Stomach (tissue), 9 donors: Measurements from ENCODE around the gene PTPRD. TPM values are rescaled to one million over a fixed set of nuclear protein-coding genes. Genes with fewer than 3 reads are reported as not detected.

Experiments used
- DNase-seq, 2 donors: peaks; one replicate each; pipeline versions ENCODE4 v3.0.0 to v3.0.0-alpha.2; 2013 to 2019
- H3K27ac ChIP-seq, 5 donors: fragments of 200-600 bp in 4 of 5; sonication (generic) in 4 of 5; one replicate each; pipeline ENCODE4 v1.5.1; 2013 to 2019; ENCODE audit warnings: mild to moderate bottlenecking in 1 of 5, moderate library complexity in 1 of 5
- H3K27me3 ChIP-seq, 3 donors: fragments of 200-600 bp; sonication (generic); one replicate each; pipeline ENCODE4 v1.5.1; 2017 to 2019; ENCODE audit warnings: mixed run types in 1 of 3
- H3K36me3 ChIP-seq, 4 donors: fragments of 200-600 bp; sonication (generic); 1 replicate in 3 of 4; 2 replicates in 1 of 4; pipeline ENCODE4 v1.5.1; 2016 to 2019
- H3K4me1 ChIP-seq, 4 donors: fragments of 200-600 bp; sonication (generic); one replicate each; pipeline ENCODE4 v1.5.1; 2016 to 2019
- H3K4me3 ChIP-seq, 4 donors: fragments of 200-600 bp; sonication (generic) in 3 of 4; one replicate each; pipeline ENCODE4 v1.5.1; 2016 to 2019; ENCODE audit warnings: mild to moderate bottlenecking in 1 of 4
- H3K9me3 ChIP-seq, 4 donors: fragments of 200-600 bp; sonication (generic); one replicate each; pipeline ENCODE4 v1.5.1; 2016 to 2019
- EP300 ChIP-seq: sonication (generic); formaldehyde crosslinking; IDR thresholded peaks from one replicate; pipeline ENCODE4 v1.6.1; 2017; ENCODE audit warnings: antibody characterized with exemption
- POLR2A ChIP-seq, 4 donors: fragments of 450-650 bp; IDR thresholded peaks; one replicate each; pipeline ENCODE4 v1.6.1; 2016; ENCODE audit warnings: antibody characterized with exemption in 4 of 4, control low read depth in 2 of 4, mild to moderate bottlenecking in 1 of 4, moderate library complexity in 1 of 4
- POLR2AphosphoS5 ChIP-seq, 3 donors: sonication (generic); formaldehyde crosslinking; IDR thresholded peaks; one replicate each; pipeline ENCODE4 v1.6.1; 2016; ENCODE audit warnings: antibody characterized with exemption in 3 of 3
- WGBS, 5 donors: extraction: QIAGEN DNeasy Blood & Tissue Kit in 3 of 5; methylation state at CpG; one replicate each; pipeline versions ENCODE4 v1.1.5 to v1.1.7; 2013 to 2018; 5-methylcytosine and 5-hydroxymethylcytosine counted together
- intact Hi-C: fragments of 100-400 bp; cut with DNase I; formaldehyde crosslinking; loops from one replicate; pipeline ENCODE4 v1.15.1; 2023; ENCODE audit warnings: low total_unique reads
- polyA plus RNA-seq, 3 donors: library from polyadenylated mRNA; stranded (reverse); fragments of 200-250 nt; gene quantifications; one replicate each; pipeline ENCODE4 v1.2.3, GENCODE V29; 2013
- total RNA-seq, 5 donors: library from RNA; depleted of rRNA; stranded (reverse); fragments of >200 nt; gene quantifications; one replicate each; pipeline versions ENCODE4 v1.1.0 to v1.2.3, GENCODE V29; 2014 to 2016
- TF ChIP-seq, protein P1 (sequence below), 7 experiments: fragments of 450-650 bp in 4 of 7; fragments of 200-600 bp in 3 of 7; sonication (generic) in 3 of 7; IDR thresholded peaks; one replicate each; pipeline ENCODE4 v1.5.1; 2016 to 2019; ENCODE audit warnings: antibody characterized with exemption in 7 of 7, control low read depth in 2 of 7, mild to moderate bottlenecking in 1 of 7
- donor health status: healthy with polysubstance abuse.
- donor health status: Bipolar disorder and iron deficiency.
- donor health status: healthy.

The PTPRD gene
- total and polyA plus RNA-seq, 8 donors = 0.12 to 53.1 (median 1.2) TPM

DNA sequence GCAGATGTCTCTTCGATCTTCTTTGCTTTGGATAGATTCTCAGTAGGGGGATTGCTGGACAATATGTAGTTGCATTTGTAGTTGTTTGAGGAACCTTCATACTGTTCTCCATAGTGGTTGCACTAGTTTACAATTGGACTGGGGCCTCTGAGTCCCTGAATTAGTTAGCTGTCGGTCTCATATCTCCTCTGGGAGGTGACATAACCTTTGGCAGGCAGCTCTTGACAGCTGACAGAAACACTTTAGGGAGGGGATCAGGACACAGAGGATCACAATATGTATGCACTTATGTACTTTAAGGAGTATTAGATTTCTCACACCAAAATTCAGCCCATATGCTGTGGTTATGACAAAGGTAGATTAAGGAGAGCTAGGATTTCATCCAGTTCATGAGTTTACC is 1533.3 kb downstream of the PTPRD start:
- Histone ChIP-seq H3K27ac (no peak overlapping the region), H3K36me3 (no peaks in the 10 kb centered on the region), H3K27me3 (no peaks in the 10 kb centered on the region), H3K4me3 (no peak overlapping the region), H3K9me3 (peaks cover 0 to 12% (median 5%) of the 10 kb centered on the region in 4 donors), H3K4me1 (no peaks in the 10 kb centered on the region)
- TF ChIP-seq EP300 = no peak
- TF ChIP-seq, protein P1, sequence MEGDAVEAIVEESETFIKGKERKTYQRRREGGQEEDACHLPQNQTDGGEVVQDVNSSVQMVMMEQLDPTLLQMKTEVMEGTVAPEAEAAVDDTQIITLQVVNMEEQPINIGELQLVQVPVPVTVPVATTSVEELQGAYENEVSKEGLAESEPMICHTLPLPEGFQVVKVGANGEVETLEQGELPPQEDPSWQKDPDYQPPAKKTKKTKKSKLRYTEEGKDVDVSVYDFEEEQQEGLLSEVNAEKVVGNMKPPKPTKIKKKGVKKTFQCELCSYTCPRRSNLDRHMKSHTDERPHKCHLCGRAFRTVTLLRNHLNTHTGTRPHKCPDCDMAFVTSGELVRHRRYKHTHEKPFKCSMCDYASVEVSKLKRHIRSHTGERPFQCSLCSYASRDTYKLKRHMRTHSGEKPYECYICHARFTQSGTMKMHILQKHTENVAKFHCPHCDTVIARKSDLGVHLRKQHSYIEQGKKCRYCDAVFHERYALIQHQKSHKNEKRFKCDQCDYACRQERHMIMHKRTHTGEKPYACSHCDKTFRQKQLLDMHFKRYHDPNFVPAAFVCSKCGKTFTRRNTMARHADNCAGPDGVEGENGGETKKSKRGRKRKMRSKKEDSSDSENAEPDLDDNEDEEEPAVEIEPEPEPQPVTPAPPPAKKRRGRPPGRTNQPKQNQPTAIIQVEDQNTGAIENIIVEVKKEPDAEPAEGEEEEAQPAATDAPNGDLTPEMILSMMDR (IDR thresholded peaks at IDR 0.05) = no peak
- TF ChIP-seq POLR2A (IDR thresholded peaks at IDR 0.05) = no peak
- no peak for TF ChIP-seq POLR2AphosphoS5 (IDR thresholded peaks at IDR 0.05)
- no peak for DNase-seq
- WGBS, 5 donors = 67 to 79% (median 76%) methylated on average over 2 of the region's 2 CpGs
- intact Hi-C loops = no loop called here

GRCh38 chr9:9078301-9078700 is 1534.5 kb downstream of the PTPRD start:
- DNase-seq = no peak
- peaks cover 0 to 5% (median 2%) of the 10 kb centered on the region in 4 donors for H3K9me3 ChIP-seq
- no peak for TF ChIP-seq POLR2AphosphoS5 (IDR thresholded peaks at IDR 0.05)
- WGBS, 5 donors = 17 to 44% (median 32%) methylated on average over 1 of the region's 1 CpG
- H3K4me1 ChIP-seq = no peaks in the 10 kb centered on the region
- no peak overlapping the region for H3K4me3 ChIP-seq
- no peak overlapping the region for H3K27ac ChIP-seq
- H3K36me3 ChIP-seq = no peaks in the 10 kb centered on the region
- intact Hi-C loops = no loop called here
- no peaks in the 10 kb centered on the region for H3K27me3 ChIP-seq

- Histone ChIP-seq H3K36me3 (no peaks in the 10 kb centered on the region), H3K4me3 (no peak overlapping the region), H3K4me1 (no peaks in the 10 kb centered on the region), H3K9me3 (no peaks in the 10 kb centered on the region), H3K27ac (no peak overlapping the region), H3K27me3 (no peaks in the 10 kb centered on the region)
- TF ChIP-seq POLR2AphosphoS5 (IDR thresholded peaks at IDR 0.05) = no peak
- TF ChIP-seq, protein P1 (IDR thresholded peaks at IDR 0.05) = no peak
- TF ChIP-seq POLR2A (IDR thresholded peaks at IDR 0.05) = no peak
- no peak for TF ChIP-seq EP300
- no peak for DNase-seq
- WGBS, 5 donors = 21 to 36% (median 29%) methylated on average over 2 of the region's 2 CpGs
- intact Hi-C loops = no loop called here
These were observed 1551.2 kb downstream of the PTPRD start for GRCh38 chr9:9061627-9062026.

DNA sequence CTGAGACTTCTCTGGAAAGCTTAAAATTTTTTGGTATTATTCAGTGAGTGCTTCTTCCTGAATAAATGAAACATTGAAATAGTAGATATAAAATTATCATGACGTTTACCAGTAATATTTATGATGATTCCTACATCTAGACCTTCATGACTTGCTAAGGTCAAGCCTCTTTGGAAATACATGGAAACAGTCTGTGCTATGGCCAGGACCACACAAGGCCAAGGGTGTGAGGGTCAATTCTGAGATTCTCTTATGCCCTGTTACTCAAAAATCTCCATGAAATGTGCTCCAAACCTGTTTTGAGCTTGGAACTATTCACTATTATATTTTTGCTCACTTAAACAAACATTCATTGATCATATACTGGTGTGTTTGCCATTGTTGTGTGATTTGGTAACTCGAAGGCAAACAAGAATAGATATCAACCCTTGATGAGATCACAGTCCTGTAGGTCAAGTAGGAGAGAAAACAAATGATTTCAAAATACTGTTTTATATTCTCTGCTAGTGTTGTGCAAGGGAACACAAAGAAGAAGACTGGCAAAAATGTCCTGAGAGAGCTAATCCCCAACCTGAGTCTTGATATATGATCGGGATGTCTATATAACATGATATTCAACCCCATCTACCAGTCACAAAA is 1558.3 kb downstream of the PTPRD start:
- intact Hi-C loops = no loop called here
- WGBS, 5 donors = 59 to 72% (median 63%) methylated on average over 3 of the region's 3 CpGs
- Histone ChIP-seq H3K4me1 (no peaks in the 10 kb centered on the region), H3K27ac (no peak overlapping the region), H3K4me3 (no peak overlapping the region), H3K36me3 (no peaks in the 10 kb centered on the region), H3K27me3 (no peaks in the 10 kb centered on the region), H3K9me3 (no peaks in the 10 kb centered on the region)
- TF ChIP-seq EP300 (no peak), POLR2A (IDR thresholded peaks at IDR 0.05) (no peak), POLR2AphosphoS5 (IDR thresholded peaks at IDR 0.05) (no peak)
- TF ChIP-seq, protein P1 (IDR thresholded peaks at IDR 0.05) = no peak
- no peak for DNase-seq

- H3K27ac ChIP-seq = no peak overlapping the region
- H3K36me3 ChIP-seq = no peaks in the 10 kb centered on the region
- no peaks in the 10 kb centered on the region for H3K4me1 ChIP-seq
- WGBS, 5 donors = 45 to 65% (median 54%) methylated on average over 2 of the region's 2 CpGs
- intact Hi-C loops = no loop called here
- peak in 1 of 2 donors; percentile 15 for DNase-seq
- H3K9me3 ChIP-seq = no peaks in the 10 kb centered on the region
- no peak for TF ChIP-seq EP300
- TF ChIP-seq, protein P1 (IDR thresholded peaks at IDR 0.05) = no peak
- no peak for TF ChIP-seq POLR2AphosphoS5 (IDR thresholded peaks at IDR 0.05)
- no peak for TF ChIP-seq POLR2A (IDR thresholded peaks at IDR 0.05)
- no peak overlapping the region for H3K4me3 ChIP-seq
- no peaks in the 10 kb centered on the region for H3K27me3 ChIP-seq
These were observed 1567.2 kb downstream of the PTPRD start for GRCh38 chr9:9045572-9045971.
